Activated CD4-positive, alpha-beta T cell treated with anti-CD3 and anti-CD28 coated beads, Interleukin-2, amount 50 U/mL, for 24 hours (primary cell): ENCODE data around the gene CRHR1.

Experiments
- DNase-seq, 2 donors: peaks; one replicate each; pipeline ENCODE4 v3.0.0-alpha.2; 2020; ENCODE audit warnings: low read depth in 1 of 2, low spot score in 1 of 2

Gene CRHR1

GRCh38 chr17:45758544-45758943 lies 25.6 kb upstream of the CRHR1 start:
- no peak for DNase-seq

GRCh38 chr17:45759761-45760160 lies 24.4 kb upstream of the CRHR1 start:
- no peak for DNase-seq

GRCh38 chr17:45761957-45762565 lies 22.1 kb upstream of the CRHR1 start:
- DNase-seq, result no peak

GRCh38 chr17:45763182-45763581 lies 20.9 kb upstream of the CRHR1 start:
- no peak for DNase-seq

- DNase-seq, result no peak
These were observed 19.6 kb upstream of the CRHR1 start for GRCh38 chr17:45764479-45764878.

GRCh38 chr17:45768000-45768399 lies 16.1 kb upstream of the CRHR1 start:
- DNase-seq, result no peak

GRCh38 chr17:45770632-45771270 lies 13.4 kb upstream of the CRHR1 start:
- DNase-seq, result no peak

GRCh38 chr17:45771271-45771959 lies 12.7 kb upstream of the CRHR1 start:
- DNase-seq, result no peak

GRCh38 chr17:45775148-45775547 lies 9.0 kb upstream of the CRHR1 start:
- DNase-seq, result no peak

GRCh38 chr17:45775576-45776011 lies 8.5 kb upstream of the CRHR1 start:
- DNase-seq, result no peak

- DNase-seq, result no peak
These were observed 7.2 kb upstream of the CRHR1 start for GRCh38 chr17:45776896-45777295.

- DNase-seq, result no peak
These were observed 6.7 kb upstream of the CRHR1 start for GRCh38 chr17:45777388-45777787.

GRCh38 chr17:45780921-45781320 lies 3.2 kb upstream of the CRHR1 start:
- no peak for DNase-seq

GRCh38 chr17:45782889-45783592 lies 1.1 kb upstream of the CRHR1 start:
- no peak for DNase-seq

GRCh38 chr17:45783593-45784292 lies 377 bp upstream of the CRHR1 start:
- DNase-seq, result no peak

GRCh38 chr17:45784741-45785479 lies 790 bp downstream of the CRHR1 start:
- peak in 1 of 2 donors; percentile 4 for DNase-seq

GRCh38 chr17:45785480-45786193 lies 1.5 kb downstream of the CRHR1 start:
- DNase-seq, result no peak

- DNase-seq, result no peak
These were observed 2.2 kb downstream of the CRHR1 start for GRCh38 chr17:45786349-45786748.

- DNase-seq, result no peak
These were observed 2.9 kb downstream of the CRHR1 start for GRCh38 chr17:45787044-45787443.

- no peak for DNase-seq
These were observed 3.5 kb downstream of the CRHR1 start for GRCh38 chr17:45787656-45788055.
